Fibroblast of peridontal ligament (primary cell): ENCODE measurements around the gene STOML1.

Experiments used
- DNase-seq: peaks from one replicate; pipeline ENCODE4 v3.0.0-alpha.2; 2010; ENCODE audit errors: extremely low read depth

Gene STOML1, protein sequence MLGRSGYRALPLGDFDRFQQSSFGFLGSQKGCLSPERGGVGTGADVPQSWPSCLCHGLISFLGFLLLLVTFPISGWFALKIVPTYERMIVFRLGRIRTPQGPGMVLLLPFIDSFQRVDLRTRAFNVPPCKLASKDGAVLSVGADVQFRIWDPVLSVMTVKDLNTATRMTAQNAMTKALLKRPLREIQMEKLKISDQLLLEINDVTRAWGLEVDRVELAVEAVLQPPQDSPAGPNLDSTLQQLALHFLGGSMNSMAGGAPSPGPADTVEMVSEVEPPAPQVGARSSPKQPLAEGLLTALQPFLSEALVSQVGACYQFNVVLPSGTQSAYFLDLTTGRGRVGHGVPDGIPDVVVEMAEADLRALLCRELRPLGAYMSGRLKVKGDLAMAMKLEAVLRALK

DNA sequence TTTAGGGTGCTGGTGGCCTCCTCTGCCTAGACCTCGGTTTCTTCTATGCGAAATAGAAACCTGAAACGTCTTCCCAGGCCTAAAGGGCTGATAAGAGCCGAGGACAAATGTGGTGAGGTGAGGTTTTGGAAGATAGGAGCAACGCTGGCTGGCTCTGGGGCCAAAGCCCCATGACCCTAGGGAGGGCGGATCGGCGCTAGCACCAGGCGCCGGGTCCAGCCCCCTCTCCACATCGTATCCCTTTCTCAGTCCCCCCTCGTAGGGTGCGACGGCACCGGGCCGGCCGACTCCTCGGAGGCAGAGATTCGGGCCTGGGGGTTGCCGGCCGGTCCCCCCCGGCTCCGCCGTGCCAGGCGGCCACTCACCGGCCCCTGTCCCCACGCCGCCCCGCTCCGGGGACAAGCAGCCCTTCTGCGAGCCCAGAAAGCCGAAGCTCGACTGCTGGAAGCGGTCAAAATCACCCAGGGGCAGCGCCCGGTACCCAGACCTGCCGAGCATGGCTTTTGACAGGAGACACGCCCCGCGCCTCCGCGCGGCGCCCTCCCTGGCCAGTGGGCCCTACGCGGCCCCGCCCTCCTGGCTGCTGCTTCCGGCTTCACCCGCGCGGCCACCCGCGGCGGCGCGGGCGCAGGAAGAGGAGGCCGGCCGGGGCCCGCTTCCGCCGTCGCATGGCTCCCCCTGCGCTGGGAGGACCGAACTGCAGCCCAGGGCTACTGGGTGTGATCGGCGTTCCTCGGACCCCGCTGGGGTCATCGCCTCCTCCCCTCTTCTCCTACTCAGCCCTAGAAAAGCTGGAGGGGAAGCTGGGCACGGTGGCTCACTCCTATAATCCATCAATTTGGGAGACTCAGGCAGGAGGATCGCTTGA, at the start of gene STOML1:
TSS of gene STOML1 (minus strand) at position 570 of the 868 bp plus-strand sequence. CDS start at position 498, 72 bp downstream.
- peak; percentile 87 for DNase-seq

DNA sequence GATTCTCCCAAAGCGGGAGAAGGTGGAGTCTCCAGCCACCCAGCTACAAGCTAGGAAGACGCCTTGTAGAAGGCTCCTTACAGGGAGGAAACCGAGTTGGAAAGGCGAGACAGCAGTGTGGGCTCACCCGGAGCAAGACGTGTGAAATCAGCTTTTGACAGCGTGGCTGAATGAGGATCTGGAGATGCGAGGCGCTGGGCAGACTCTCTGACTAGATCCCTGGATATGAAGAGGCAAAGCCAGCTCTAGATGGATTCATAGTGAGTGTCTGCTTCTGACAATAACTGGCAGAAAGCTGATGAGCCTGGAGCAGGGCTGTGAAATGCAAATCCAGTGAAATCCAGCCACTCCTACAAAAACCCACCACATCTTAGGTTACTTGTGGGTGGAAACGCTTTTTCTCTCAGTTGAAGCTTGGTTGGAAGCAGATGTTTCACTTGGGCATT, 49.2 kb upstream of the STOML1 start:
- peak; percentile 61 for DNase-seq

- peak; percentile 99 for DNase-seq
Observed at GRCh38 chr15:74040109-74040850, 48.2 kb upstream of the STOML1 start.

DNA sequence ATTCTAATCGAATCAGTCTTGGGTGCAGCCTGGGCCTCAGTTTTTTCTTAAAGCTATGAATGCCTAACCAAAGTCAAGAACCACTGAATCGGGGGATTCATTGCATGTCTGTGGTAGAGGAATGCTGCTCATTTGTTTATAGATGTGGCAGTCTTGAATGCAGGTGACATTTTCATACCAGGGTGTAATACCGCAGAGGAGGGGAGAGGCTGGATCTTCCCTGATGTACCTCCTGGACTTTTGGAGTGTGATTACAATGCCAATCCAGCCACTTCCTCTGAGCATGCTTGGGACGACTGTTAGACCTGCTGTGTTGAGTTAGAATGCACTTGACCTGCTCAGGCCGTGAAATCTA, 47.5 kb upstream of the STOML1 start:
- DNase-seq: no peak

- peak; percentile 43 for DNase-seq
Observed at GRCh38 chr15:74038707-74039655, 46.9 kb upstream of the STOML1 start.

- no peak for DNase-seq
Observed at GRCh38 chr15:74037171-74038117, 45.3 kb upstream of the STOML1 start.

DNA sequence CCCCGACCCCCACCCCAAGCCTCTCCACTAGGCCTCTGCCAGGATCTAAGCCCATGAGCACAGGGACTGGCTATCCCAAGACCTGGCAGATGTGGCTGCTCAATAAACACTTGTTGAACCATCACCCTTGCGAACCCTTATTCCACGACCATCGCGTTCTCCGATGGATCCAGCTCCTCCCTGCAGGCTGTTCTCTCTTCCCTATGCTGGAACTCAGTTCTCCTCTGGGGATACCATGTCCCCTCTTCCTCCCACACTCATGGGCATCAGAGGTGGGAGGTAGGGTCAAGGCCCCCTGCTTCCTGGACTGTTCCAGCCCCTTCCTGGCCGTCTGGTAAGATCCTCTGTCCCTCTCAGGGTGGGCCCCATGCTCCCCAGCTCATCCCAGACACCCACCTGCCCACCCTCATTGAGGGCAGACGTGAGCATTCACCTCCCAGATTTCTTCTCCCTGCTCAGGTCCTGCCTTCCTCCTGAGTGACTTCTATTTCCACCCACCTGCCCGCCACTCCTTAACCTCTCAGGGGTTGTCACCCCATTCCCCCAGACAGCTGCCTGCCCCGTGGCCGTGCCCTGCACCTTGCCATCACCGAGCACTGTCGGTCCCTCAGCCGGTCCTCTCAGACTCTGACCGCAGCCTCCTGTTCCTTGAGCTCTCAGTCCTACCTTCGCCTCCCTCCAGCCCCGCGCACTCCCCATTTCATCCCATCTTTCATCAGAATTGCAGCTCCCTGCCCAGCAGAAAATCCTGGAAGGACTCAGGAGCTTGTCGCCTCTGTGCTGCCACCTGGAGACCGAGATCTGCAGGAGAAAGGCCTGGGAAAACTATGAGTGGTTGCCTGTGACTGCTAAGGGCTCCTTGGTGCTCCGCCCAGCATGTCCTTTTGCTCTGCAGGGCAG, 44.4 kb upstream of the STOML1 start:
- peak; percentile 73 for DNase-seq

GRCh38 chr15:74035121-74036017, 43.3 kb upstream of the STOML1 start:
- no peak for DNase-seq

GRCh38 chr15:74034206-74034755, 42.2 kb upstream of the STOML1 start:
- DNase-seq: no peak

GRCh38 chr15:74032606-74033561, 40.8 kb upstream of the STOML1 start:
- no peak for DNase-seq

- DNase-seq: no peak
Observed at GRCh38 chr15:74032046-74032445, 40.0 kb upstream of the STOML1 start.

DNA sequence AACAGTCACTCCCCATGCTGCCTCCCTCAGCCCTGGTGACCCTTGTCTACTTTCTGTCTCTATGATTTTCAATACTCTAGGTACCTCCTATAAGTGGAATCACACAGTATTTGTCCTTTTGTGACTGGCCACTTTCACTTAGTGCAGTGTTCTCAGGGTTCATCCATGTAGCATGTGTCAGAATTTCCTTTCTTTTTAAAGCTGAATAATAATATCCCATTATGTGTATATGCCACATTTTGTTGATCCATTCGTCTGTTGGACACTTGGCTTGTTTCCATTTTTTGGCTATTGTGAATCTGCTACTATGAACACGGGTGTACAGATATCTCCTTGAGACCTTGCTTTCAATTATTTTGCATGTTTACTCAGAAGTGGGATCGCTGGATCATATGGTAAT, 36.6 kb upstream of the STOML1 start:
- no peak for DNase-seq

DNA sequence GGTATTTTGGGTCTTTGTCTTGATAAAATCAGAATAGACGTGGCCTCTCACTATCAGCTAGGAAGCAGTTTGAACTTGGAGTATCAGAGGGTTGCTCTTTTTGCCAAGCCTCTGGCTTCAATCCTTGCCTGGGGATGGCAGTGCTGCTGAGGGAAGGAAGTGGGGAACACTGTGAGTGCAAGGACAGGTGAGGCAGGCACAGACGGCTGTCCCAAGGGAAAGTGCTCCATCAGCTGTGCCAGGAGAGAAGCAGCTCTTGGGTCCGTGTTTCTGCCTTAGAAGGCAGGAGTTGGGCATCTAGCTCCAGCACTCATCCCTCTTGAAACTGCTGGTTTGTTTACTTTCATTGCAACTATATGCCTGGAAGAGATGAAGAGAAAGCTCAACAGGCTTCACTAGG, 35.6 kb upstream of the STOML1 start:
- DNase-seq: no peak

DNA sequence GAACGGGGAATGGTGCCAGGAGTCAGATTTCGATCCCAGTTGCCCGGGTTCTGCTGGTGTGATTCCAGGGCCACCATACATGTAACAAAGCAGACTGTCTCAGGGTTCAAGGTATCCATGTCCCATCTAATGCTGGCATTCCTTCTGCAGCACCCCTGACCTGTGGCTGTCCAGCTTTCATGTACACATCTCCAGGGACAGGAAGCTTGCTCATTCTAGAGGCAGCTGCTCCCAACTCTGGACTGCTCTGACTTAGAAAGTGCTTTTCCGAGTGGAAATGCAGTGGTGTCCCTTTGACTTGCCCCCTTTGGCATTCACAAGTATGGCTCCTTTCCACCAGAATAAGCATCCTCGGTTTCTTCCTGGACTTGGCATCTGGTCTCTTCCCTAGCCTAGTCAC, 33.3 kb upstream of the STOML1 start:
- DNase-seq: no peak

DNA sequence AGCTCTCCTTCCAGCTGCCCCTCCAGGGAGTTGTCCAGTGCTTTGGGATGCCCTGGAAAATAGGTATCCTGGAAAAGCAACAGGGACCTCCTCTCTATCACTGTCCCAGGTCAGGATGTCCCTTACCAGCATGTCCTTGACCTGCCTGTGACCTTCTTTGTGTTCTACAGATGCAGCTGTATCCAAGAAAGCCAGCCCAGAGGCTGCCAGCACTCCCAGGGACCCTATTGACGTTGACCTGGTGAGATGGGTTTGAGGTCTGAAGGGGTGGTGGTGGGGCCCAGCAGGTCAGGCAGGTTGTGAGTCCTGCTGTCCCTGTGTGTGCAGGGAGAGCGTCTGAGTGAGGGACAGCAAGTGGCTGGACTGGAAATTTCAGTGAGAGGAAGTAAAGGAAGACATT, 32.6 kb upstream of the STOML1 start:
- no peak for DNase-seq
